DOHH2 (cell line): ENCODE results near the gene PIWIL4.

Source experiments
- EZH2phosphoT487 ChIP-seq: fragments of 200-600 bp; sonication (generic); IDR thresholded peaks from 2 replicates; pipeline ENCODE4 v1.6.1; 2017; ENCODE audit warnings: borderline replicate concordance, mild to moderate bottlenecking, antibody characterized with exemption, low read length, moderate library complexity, mixed read lengths
- TF ChIP-seq, protein P1 (sequence below): fragments of 200-600 bp; sonication (generic); IDR thresholded peaks from one replicate; pipeline ENCODE4 v1.5.1; 2014; ENCODE audit warnings: antibody characterized with exemption, mild to moderate bottlenecking, low read depth, low read length; ENCODE audit not compliant: poor library complexity, severe bottlenecking

DNA sequence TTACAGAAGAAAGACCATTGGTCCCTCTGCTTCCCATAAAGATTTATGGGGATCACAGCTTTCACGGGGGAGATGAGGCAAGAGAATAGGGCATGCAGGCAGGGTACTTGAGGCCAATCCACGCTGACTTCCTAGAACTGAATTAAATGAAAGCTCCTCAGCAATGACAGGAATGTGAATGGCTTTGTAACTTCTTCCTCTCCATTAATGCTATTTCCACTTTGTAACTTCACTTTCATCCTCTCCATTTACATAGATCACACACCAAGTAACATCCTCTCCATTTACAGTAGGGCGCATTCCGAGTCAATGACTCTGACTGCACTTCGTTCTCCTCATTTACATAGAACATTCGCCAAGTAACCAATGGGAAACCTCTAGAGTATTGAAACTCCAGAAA, 89.8 kb downstream of the PIWIL4 start:
- TF ChIP-seq EZH2phosphoT487: no peak
- TF ChIP-seq, protein P1, sequence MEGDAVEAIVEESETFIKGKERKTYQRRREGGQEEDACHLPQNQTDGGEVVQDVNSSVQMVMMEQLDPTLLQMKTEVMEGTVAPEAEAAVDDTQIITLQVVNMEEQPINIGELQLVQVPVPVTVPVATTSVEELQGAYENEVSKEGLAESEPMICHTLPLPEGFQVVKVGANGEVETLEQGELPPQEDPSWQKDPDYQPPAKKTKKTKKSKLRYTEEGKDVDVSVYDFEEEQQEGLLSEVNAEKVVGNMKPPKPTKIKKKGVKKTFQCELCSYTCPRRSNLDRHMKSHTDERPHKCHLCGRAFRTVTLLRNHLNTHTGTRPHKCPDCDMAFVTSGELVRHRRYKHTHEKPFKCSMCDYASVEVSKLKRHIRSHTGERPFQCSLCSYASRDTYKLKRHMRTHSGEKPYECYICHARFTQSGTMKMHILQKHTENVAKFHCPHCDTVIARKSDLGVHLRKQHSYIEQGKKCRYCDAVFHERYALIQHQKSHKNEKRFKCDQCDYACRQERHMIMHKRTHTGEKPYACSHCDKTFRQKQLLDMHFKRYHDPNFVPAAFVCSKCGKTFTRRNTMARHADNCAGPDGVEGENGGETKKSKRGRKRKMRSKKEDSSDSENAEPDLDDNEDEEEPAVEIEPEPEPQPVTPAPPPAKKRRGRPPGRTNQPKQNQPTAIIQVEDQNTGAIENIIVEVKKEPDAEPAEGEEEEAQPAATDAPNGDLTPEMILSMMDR: no peak
